GM12875 (cell line): ENCODE data around the gene DSCAM.

ENCODE experiments used
- H3K4me3 ChIP-seq: one replicate; pipeline ENCODE4 v1.5.1; 2011; ENCODE audit warnings: low read depth, low read length, control low read depth
- CTCF ChIP-seq: IDR thresholded peaks from 2 replicates; pipeline ENCODE4 v1.5.1; 2011; ENCODE audit warnings: low read depth, mild to moderate bottlenecking, control low read depth, inconsistent platforms, low read length, moderate library complexity, borderline replicate concordance; ENCODE audit not compliant: insufficient read depth

The DSCAM gene

DNA sequence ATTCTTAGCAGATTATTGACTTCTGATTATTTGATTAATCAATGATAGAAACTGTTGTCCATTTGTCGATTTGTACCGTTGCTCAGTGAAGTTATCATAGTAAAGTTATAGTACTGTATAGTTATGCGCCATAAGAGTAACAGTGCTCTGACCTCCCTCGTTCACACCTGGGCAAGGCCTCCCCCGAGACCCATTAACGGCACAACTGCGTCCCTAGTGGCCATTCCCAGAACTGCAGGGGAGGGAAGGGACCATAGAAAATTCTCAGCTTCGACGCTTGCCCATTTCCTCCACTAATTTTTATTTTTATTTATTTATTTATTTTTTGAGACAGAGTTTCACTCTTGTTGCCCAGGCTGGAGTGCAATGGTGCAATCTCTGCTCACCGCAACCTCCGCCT lies 334.4 kb downstream of the DSCAM start:
- no peak overlapping the region for H3K4me3 ChIP-seq
- TF ChIP-seq CTCF = peak; percentile 54; the same call in 1 of the 2 replicates

DNA sequence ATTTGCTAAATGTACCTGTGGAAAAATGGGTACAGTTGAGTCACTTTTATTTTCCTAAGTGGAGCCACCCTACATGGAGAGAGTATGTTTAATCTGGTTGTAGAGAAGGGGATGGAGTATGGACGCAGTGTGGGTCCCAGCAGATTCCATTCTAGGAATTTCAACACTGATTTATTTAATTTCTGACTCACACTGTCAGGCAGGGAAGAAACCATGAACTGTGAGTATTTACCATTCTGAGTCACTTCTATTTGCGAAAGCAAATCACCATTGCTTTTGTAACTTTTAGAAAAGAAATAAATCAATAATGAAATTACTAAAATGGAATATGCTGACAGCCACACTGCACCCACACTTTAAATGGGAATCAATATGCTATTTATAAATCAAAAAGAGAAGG lies 339.0 kb downstream of the DSCAM start:
- H3K4me3 ChIP-seq = no peak overlapping the region
- no peak for TF ChIP-seq CTCF

GRCh38 chr21:40505681-40506080 lies 341.3 kb downstream of the DSCAM start:
- H3K4me3 ChIP-seq = no peak overlapping the region
- TF ChIP-seq CTCF = no peak

GRCh38 chr21:40505244-40505643 lies 341.7 kb downstream of the DSCAM start:
- no peak for TF ChIP-seq CTCF
- no peak overlapping the region for H3K4me3 ChIP-seq

DNA sequence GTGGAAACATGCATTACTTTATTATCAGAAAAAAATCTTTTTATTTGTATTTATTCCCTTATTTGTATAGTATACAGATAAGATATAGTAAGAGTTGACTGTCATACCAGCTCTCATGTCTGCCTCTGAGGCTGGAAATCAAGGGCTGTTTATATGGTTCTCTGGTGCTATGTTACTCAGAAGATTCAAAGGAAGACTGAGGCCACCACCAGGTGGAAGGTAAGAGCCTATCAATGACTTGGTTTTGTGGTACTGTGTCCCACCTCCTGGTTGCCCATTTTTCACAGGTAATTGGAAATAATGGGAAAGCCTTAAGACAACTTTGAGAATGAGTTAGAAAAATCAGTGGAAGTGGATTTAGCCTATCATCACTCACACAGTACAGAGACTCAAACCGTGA lies 342.1 kb downstream of the DSCAM start:
- TF ChIP-seq CTCF = no peak
- no peak overlapping the region for H3K4me3 ChIP-seq

DNA sequence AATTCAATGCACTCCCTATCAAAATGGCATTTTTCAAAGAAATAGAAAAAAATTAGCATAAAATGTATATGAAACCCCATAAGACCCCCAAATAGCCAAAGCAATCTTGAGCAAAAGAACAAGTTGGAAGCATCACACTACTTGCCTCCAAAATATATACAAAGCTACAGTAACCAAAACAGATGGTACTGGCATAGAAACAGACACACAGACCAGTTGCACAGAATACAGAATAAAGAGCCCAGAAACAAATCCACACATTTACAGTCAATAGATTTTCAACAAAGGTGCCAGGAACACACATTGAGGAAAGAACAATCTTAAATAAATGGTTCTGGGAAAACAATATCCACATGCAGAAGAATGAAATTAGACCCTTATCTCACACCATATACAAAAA lies 350.8 kb downstream of the DSCAM start:
- no peak for TF ChIP-seq CTCF
- H3K4me3 ChIP-seq = no peak overlapping the region

DNA sequence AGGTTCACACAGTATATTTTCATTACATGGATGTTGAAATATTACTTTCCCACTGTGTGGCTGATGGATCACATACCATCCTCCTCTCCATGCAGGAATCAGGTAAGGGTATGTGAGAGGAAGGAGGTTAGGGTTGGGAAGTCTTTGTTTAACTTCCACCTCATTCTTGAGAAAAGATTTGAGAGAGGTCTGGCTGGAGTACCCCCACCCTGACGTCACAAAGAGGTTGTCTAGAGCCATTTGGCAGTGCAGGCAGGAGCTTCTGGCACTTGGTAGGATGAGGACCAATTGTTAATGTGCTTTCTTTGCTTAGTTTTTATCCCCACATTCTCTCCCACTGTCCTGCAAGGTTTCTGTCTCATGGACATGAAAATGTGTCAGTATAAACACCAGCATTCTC lies 356.6 kb downstream of the DSCAM start:
- no peak for TF ChIP-seq CTCF
- no peak overlapping the region for H3K4me3 ChIP-seq
